Mucosa of descending colon (tissue), 3 donors: Measurements from ENCODE around the gene GALNT18. TPM values are rescaled to one million over a fixed set of nuclear protein-coding genes. Genes with fewer than 3 reads are reported as not detected.

Experiments
- ATAC-seq: fragments of 200-7000 bp; cut with Tn5 transposase; one replicate; pipeline ENCODE4 v1.9.1; 2020; ENCODE audit warnings: mild to moderate bottlenecking, moderate library complexity
- DNase-seq, 3 donors: peaks; one replicate each; pipeline ENCODE4 v3.0.0-alpha.2; 2020
- H3K36me3 ChIP-seq: fragments of 200-600 bp; one replicate; pipeline ENCODE4 v1.8.0; 2021; ENCODE audit warnings: low read depth, mild to moderate bottlenecking
- H3K4me1 ChIP-seq: fragments of 200-600 bp; one replicate; pipeline ENCODE4 v1.8.0; 2021; ENCODE audit warnings: low read depth, mild to moderate bottlenecking
- H3K4me3 ChIP-seq: fragments of 200-600 bp; one replicate; pipeline ENCODE4 v1.8.0; 2021; ENCODE audit warnings: mild to moderate bottlenecking
- H3K9me3 ChIP-seq: fragments of 200-600 bp; one replicate; pipeline ENCODE4 v1.8.0; 2021; ENCODE audit warnings: mild to moderate bottlenecking
- CTCF ChIP-seq: fragments of 200-600 bp; IDR thresholded peaks from one replicate; pipeline ENCODE4 v1.8.0; 2022; ENCODE audit warnings: antibody characterized with exemption, mild to moderate bottlenecking
- intact Hi-C, 2 donors: fragments of 100-400 bp; cut with DNase I in 1 of 2; cut with micrococcal nuclease in 1 of 2; formaldehyde crosslinking; loops; one replicate each; pipeline versions ENCODE4 v1.11.0 to v1.11.1; 2022; cut with DNase I, micrococcal nuclease
- total RNA-seq, 3 donors: library from RNA; stranded (reverse); fragmentation: NEBNext Ultra II Directional in 2 of 3; extraction: Animal tissue kit (Norgen Biotek cat#: 25700) in 2 of 3; gene quantifications; one replicate each; pipeline versions ENCODE4 v1.2.1 to v1.2.4, GENCODE V29; 2021 to 2023
- donor health status: DM: no; HTN: no; CAD: no; lungs with moderate emphysema.
- donor health status: DM: no; HTN: no; CAD: no.
- donor health status: DM: no; HTN: yes; CAD: no.

The GALNT18 gene
- total RNA-seq, 3 donors from 2014 or later: 2.0 to 27.8 (median 5.4) TPM

GRCh38 chr11:11587122-11587521 lies 34.7 kb downstream of the GALNT18 start:
- no peaks in the 10 kb centered on the region for H3K9me3 ChIP-seq
- H3K4me1 ChIP-seq: no peaks in the 10 kb centered on the region
- H3K4me3 ChIP-seq: no peak overlapping the region
- ATAC-seq (no peak), DNase-seq (no peak)
- no peak for TF ChIP-seq CTCF
- H3K36me3 ChIP-seq: no peaks in the 10 kb centered on the region
- intact Hi-C loops: no loop called here

GRCh38 chr11:11586465-11586864 lies 35.3 kb downstream of the GALNT18 start:
- Histone ChIP-seq H3K9me3 (no peaks in the 10 kb centered on the region), H3K4me1 (no peaks in the 10 kb centered on the region), H3K36me3 (no peaks in the 10 kb centered on the region), H3K4me3 (no peak overlapping the region)
- TF ChIP-seq CTCF: no peak
- intact Hi-C loops: no loop called here
- ATAC-seq (no peak), DNase-seq (no peak)

- no peak overlapping the region for H3K4me3 ChIP-seq
- no peaks in the 10 kb centered on the region for H3K36me3 ChIP-seq
- ATAC-seq (no peak), DNase-seq (no peak)
- intact Hi-C loops: no loop called here
- no peaks in the 10 kb centered on the region for H3K9me3 ChIP-seq
- TF ChIP-seq CTCF: no peak
- H3K4me1 ChIP-seq: no peaks in the 10 kb centered on the region
Observed at GRCh38 chr11:11584937-11585336, 36.9 kb downstream of the GALNT18 start.

GRCh38 chr11:11584530-11584810 lies 37.3 kb downstream of the GALNT18 start:
- Histone ChIP-seq H3K36me3 (no peaks in the 10 kb centered on the region), H3K4me3 (no peak overlapping the region), H3K4me1 (no peaks in the 10 kb centered on the region), H3K9me3 (no peaks in the 10 kb centered on the region)
- intact Hi-C loops: no loop called here
- TF ChIP-seq CTCF: no peak
- ATAC-seq (no peak), DNase-seq (no peak)

- intact Hi-C loops: no loop called here
- no peak for TF ChIP-seq CTCF
- no peaks in the 10 kb centered on the region for H3K36me3 ChIP-seq
- ATAC-seq (no peak), DNase-seq (no peak)
- H3K4me3 ChIP-seq: no peak overlapping the region
- H3K9me3 ChIP-seq: no peaks in the 10 kb centered on the region
- no peaks in the 10 kb centered on the region for H3K4me1 ChIP-seq
Observed at GRCh38 chr11:11583801-11584529, 37.8 kb downstream of the GALNT18 start.
